ENCODE results near the gene NDUFB3.
"Not testable (repeated sequence)": the region's sequence is repeated elsewhere in the genome, so short reads cannot be mapped to it uniquely, and the experiment has no call there.

Gene NDUFB3

DNA sequence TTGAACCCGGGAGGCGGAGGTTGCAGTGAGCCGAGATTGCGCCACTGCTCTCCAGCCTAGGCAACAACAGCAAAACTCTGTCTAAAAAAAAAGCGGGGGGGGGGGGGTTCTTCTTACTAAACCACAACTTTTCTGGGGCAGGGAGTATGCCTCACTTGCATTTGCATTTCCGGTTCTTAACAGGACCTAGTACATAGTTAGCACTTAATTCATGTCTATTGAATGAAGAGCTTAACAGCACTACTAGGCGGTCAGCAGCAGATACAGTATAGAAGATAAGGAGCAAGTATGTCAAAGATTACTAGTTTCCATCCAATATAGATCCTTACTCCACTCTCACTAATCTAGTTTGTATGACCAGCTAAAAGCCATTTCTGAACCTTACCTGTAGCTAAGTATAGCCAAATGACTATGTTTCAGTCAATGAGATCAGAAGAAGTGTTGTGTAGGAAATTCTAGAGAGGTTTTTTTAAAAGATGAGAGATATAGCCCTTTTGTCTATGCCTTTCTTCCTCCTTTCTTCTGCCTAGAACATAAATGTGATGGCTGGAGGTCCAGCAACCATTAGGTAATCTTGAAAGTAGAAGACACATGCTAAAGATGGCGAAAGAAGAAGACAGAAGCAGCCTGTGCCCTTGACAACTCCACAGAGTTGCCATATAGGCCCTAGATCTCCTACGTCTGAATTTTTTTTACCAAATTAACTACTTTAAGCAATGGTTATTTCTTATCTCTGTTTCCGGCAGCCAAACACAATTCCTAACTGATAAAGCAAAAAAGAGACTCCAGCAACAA lies 11.6 kb upstream of the NDUFB3 start:
- no peaks in the 10 kb centered on the region for H3K4me1 ChIP-seq (ENCODE audit: control extremely low read depth in 1 of 4, control insufficient read depth in 4 of 4, insufficient read depth in 4 of 4, low read length in 3 of 4)
- H3K27me3 ChIP-seq (replicated peaks in 2 of 5; ENCODE audit: control insufficient read depth in 4 of 5, insufficient read depth in 5 of 5, low read length in 4 of 5), result no peaks in the 10 kb centered on the region
- H3K4me3 ChIP-seq (ENCODE audit: control insufficient read depth in 1 of 7, extremely low read depth in 1 of 7, insufficient read depth in 4 of 7, low read depth in 2 of 7, low read length in 6 of 7), result no peak overlapping the region
- CTCF ChIA-PET, result interaction anchor here (1.8 kb wide), 1 partner anchor 9 kb away, joined by 11 read pairs; no protein-coding TSS in a partner anchor
- 90% methylated on average over 4 of the region's 10 CpGs for WGBS (ENCODE audit: insufficient coverage)
- no peak overlapping the region for H3K27ac ChIP-seq (ENCODE audit: insufficient read depth in 1 of 2, low read depth in 1 of 2, low read length in 2 of 2, poor library complexity in 1 of 2, severe bottlenecking in 2 of 2)
- no peaks in the 10 kb centered on the region for H3K9me3 ChIP-seq (ENCODE audit: control extremely low read depth in 1 of 5, control insufficient read depth in 4 of 5, insufficient read depth in 2 of 5, low read depth in 1 of 5, low read length in 4 of 5)
- peak in 1 of 3 donors; percentile 19 for DNase-seq
- peaks cover 12 to 19% (median 14%) of the 10 kb centered on the region in 4 experiments for H3K36me3 ChIP-seq (ENCODE audit: control insufficient read depth in 4 of 4, insufficient read depth in 4 of 4, low read length in 3 of 4)
- POLR2A ChIA-PET, result no interaction called here

DNA sequence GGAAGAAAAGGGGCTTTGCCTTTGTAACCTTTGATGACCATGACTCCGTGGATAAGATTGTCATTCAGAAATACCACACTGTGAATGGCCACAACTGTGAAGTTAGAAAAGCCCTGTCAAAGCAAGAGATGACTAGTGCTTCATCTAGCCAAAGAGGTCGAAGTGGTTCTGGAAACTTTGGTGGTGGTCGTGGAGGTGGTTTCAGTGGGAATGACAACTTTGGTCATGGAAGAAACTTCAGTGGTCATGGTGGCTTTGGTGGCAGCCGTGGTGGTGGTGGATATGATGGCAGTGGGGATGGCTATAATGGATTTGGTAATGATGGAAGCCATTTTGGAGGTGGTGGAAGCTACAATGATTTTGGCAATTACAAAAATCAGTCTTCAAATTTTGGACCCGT lies 8.3 kb upstream of the NDUFB3 start:
- H3K27ac ChIP-seq (ENCODE audit: insufficient read depth in 1 of 2, low read depth in 1 of 2, low read length in 2 of 2, poor library complexity in 1 of 2, severe bottlenecking in 2 of 2); DNase-seq: not testable (repeated sequence)
- CTCF ChIA-PET, result interaction anchor here (1.4 kb wide), 1 partner anchor 158 kb away, joined by 4 read pairs; no protein-coding TSS in a partner anchor

DNA sequence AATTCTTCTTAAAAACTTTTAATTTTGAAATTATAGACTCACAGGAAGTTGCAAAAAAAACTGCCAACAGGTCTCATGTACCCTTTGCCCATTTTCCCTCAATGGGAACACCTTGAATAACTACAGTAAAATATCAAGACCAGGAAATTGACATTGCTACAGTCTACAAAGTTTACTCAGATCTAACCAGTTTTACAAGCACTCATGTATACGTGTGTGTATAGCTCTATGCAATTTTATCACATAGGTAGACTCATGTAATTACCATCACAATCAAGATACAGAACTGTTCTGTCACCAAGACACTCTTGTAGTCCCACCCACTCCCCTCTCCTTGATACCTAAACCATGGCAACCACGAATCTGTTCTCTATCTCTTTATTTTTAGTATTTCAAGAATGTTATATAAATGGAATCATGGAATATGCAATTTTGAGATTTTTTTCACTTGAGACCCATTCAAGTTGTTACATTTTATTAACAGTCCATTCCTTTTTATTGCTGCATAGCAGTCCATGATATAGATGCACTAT lies 6.9 kb upstream of the NDUFB3 start:
- no peak overlapping the region for H3K27ac ChIP-seq (ENCODE audit: insufficient read depth in 1 of 2, low read depth in 1 of 2, low read length in 2 of 2, poor library complexity in 1 of 2, severe bottlenecking in 2 of 2)
- H3K36me3 ChIP-seq (ENCODE audit: control insufficient read depth in 4 of 4, insufficient read depth in 4 of 4, low read length in 3 of 4), result peaks cover 3 to 9% (median 4%) of the 10 kb centered on the region in 4 experiments
- ChIA-PET POLR2A (no interaction called here), CTCF (interaction anchor here (0.7 to 6.2 kb wide), 4 partner anchors 11 to 163 kb away, joined by 3 to 60 read pairs (median 4); partner anchors contain the start of gene CASP10)
- WGBS (ENCODE audit: insufficient coverage), result no CpG with 5 or more reads among the region's 2 CpGs
- peaks cover 5 to 21% (median 15%) of the 10 kb centered on the region in 4 experiments for H3K4me1 ChIP-seq (ENCODE audit: control extremely low read depth in 1 of 4, control insufficient read depth in 4 of 4, insufficient read depth in 4 of 4, low read length in 3 of 4)
- no peak overlapping the region for H3K4me3 ChIP-seq (ENCODE audit: control insufficient read depth in 1 of 7, extremely low read depth in 1 of 7, insufficient read depth in 4 of 7, low read depth in 2 of 7, low read length in 6 of 7)
- H3K9me3 ChIP-seq (ENCODE audit: control extremely low read depth in 1 of 5, control insufficient read depth in 4 of 5, insufficient read depth in 2 of 5, low read depth in 1 of 5, low read length in 4 of 5), result no peaks in the 10 kb centered on the region
- DNase-seq, result no peak
- H3K27me3 ChIP-seq (replicated peaks in 2 of 5; ENCODE audit: control insufficient read depth in 4 of 5, insufficient read depth in 5 of 5, low read length in 4 of 5), result no peaks in the 10 kb centered on the region

More for the DNA sequence above, 8.3 kb upstream of the NDUFB3 start:
- H3K4me3 ChIP-seq (ENCODE audit: control insufficient read depth in 1 of 7, extremely low read depth in 1 of 7, insufficient read depth in 4 of 7, low read depth in 2 of 7, low read length in 6 of 7); H3K27me3 ChIP-seq (replicated peaks in 2 of 5; ENCODE audit: control insufficient read depth in 4 of 5, insufficient read depth in 5 of 5, low read length in 4 of 5); POLR2A ChIA-PET; H3K9me3 ChIP-seq (ENCODE audit: control extremely low read depth in 1 of 5, control insufficient read depth in 4 of 5, insufficient read depth in 2 of 5, low read depth in 1 of 5, low read length in 4 of 5); H3K4me1 ChIP-seq (ENCODE audit: control extremely low read depth in 1 of 4, control insufficient read depth in 4 of 4, insufficient read depth in 4 of 4, low read length in 3 of 4): not testable (repeated sequence)
- WGBS (ENCODE audit: insufficient coverage), result 98% methylated on average over 5 of the region's 5 CpGs
- H3K36me3 ChIP-seq (ENCODE audit: control insufficient read depth in 4 of 4, insufficient read depth in 4 of 4, low read length in 3 of 4), result peaks cover 6 to 14% (median 10%) of the 10 kb centered on the region in 4 experiments

DNA sequence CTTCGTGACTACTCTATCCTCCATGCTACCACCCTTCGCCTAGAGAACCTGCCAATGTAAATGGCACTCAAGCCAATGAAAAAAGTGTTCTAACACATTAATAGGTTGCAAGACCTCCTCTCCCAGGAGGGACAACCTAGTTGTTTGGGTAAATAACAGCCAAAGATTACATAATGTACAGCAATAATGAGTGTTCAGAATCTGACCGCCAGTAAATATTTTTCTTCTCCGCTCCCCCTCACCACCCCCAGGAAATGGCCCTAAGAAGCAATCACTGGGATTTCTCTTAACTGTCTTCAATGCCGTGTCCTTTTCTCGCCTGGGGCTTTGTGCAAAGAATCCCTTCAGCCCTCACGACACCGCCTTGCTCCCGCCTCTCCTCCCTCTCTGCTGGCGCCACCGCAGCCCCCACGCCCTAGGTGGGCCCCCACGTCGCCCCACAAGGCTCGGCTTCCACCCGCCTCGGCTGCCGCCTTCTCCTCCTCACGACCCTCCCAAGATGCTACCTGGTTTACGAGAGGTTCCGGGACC lies 788 bp upstream of the NDUFB3 start:
- Histone ChIP-seq H3K9me3 (ENCODE audit: control extremely low read depth in 1 of 5, control insufficient read depth in 4 of 5, insufficient read depth in 2 of 5, low read depth in 1 of 5, low read length in 4 of 5) (no peaks in the 10 kb centered on the region), H3K27ac (ENCODE audit: insufficient read depth in 1 of 2, low read depth in 1 of 2, low read length in 2 of 2, poor library complexity in 1 of 2, severe bottlenecking in 2 of 2) (peak overlapping the region; percentile 97), H3K36me3 (ENCODE audit: control insufficient read depth in 4 of 4, insufficient read depth in 4 of 4, low read length in 3 of 4) (peaks cover 0 to 3% (median 0%) of the 10 kb centered on the region in 4 experiments), H3K27me3 (replicated peaks in 2 of 5; ENCODE audit: control insufficient read depth in 4 of 5, insufficient read depth in 5 of 5, low read length in 4 of 5) (no peaks in the 10 kb centered on the region), H3K4me3 (ENCODE audit: control insufficient read depth in 1 of 7, extremely low read depth in 1 of 7, insufficient read depth in 4 of 7, low read depth in 2 of 7, low read length in 6 of 7) (peak overlapping the region; percentile 87 to 100 (median 98)), H3K4me1 (ENCODE audit: control extremely low read depth in 1 of 4, control insufficient read depth in 4 of 4, insufficient read depth in 4 of 4, low read length in 3 of 4) (peaks cover 16 to 43% (median 30%) of the 10 kb centered on the region in 4 experiments)
- ChIA-PET POLR2A (no interaction called here), CTCF (interaction anchor here (1.0 to 6.2 kb wide), 12 partner anchors 15 to 174 kb away, joined by 3 to 60 read pairs (median 10); partner anchors contain the start of gene ORC2)
- no peak for DNase-seq
- WGBS (ENCODE audit: insufficient coverage), result 0% methylated on average over 18 of the region's 21 CpGs

DNA sequence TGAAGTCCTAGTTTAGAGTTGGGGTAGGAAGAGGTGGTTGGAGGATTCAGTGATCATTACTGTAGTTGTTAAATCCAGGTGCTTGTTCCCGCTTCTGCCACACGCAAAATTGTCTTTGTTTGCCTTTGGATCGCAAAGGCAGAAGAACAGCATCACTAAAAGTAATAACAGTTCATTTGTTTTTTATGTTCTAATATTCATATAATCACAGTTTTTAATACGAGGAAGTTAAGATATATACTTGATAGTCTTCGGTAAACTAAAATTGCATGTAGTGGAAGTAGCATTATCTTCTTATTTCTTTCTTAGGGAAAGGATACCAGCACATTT lies 365 bp downstream of the NDUFB3 start:
- POLR2A ChIA-PET, result no interaction called here
- Histone ChIP-seq H3K27me3 (replicated peaks in 2 of 5; ENCODE audit: control insufficient read depth in 4 of 5, insufficient read depth in 5 of 5, low read length in 4 of 5) (no peaks in the 10 kb centered on the region), H3K27ac (ENCODE audit: insufficient read depth in 1 of 2, low read depth in 1 of 2, low read length in 2 of 2, poor library complexity in 1 of 2, severe bottlenecking in 2 of 2) (peak overlapping the region; percentile 97), H3K9me3 (ENCODE audit: control extremely low read depth in 1 of 5, control insufficient read depth in 4 of 5, insufficient read depth in 2 of 5, low read depth in 1 of 5, low read length in 4 of 5) (no peaks in the 10 kb centered on the region), H3K4me3 (ENCODE audit: control insufficient read depth in 1 of 7, extremely low read depth in 1 of 7, insufficient read depth in 4 of 7, low read depth in 2 of 7, low read length in 6 of 7) (peak overlapping the region; percentile 87 to 100 (median 98)), H3K4me1 (ENCODE audit: control extremely low read depth in 1 of 4, control insufficient read depth in 4 of 4, insufficient read depth in 4 of 4, low read length in 3 of 4) (peaks cover 16 to 42% (median 30%) of the 10 kb centered on the region in 4 experiments), H3K36me3 (ENCODE audit: control insufficient read depth in 4 of 4, insufficient read depth in 4 of 4, low read length in 3 of 4) (no peaks in the 10 kb centered on the region)
- CTCF ChIA-PET, result interaction anchor here (0.8 to 1.2 kb wide), 5 partner anchors 13 to 183 kb away, joined by 3 to 5 read pairs (median 4); partner anchors contain the start of gene CFLAR
- no peak for DNase-seq
- 0% methylated on average over 1 of the region's 5 CpGs for WGBS (ENCODE audit: insufficient coverage)

DNA sequence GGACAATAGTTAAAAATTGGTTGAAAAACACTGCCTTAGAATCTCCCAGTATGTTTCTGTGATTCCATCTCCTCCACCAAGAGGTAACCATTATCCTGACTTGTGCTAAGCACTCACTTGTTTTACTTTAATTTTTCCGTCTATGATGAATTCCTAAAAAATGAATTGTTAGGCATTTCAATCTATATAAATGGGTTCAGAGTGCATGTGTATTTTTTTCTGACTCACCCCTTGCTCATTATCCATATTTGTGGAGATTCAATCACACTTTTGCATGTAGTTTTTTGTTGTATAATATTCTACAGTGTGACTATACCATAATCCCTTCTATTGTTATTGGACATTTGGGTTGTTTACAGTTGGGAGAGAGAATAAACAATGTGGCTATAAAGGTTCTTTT lies 1.3 kb downstream of the NDUFB3 start:
- DNase-seq, result no peak
- ChIA-PET POLR2A (no interaction called here), CTCF (interaction anchor here (1.0 to 1.2 kb wide), 3 partner anchors 12 to 44 kb away, joined by 4 to 5 read pairs (median 5); partner anchors contain the start of gene CFLAR)
- H3K4me3 ChIP-seq (ENCODE audit: control insufficient read depth in 1 of 7, extremely low read depth in 1 of 7, insufficient read depth in 4 of 7, low read depth in 2 of 7, low read length in 6 of 7), result peak overlapping the region in 3 of 7 experiments; percentile 89 to 100 (median 99)
- no peaks in the 10 kb centered on the region for H3K9me3 ChIP-seq (ENCODE audit: control extremely low read depth in 1 of 5, control insufficient read depth in 4 of 5, insufficient read depth in 2 of 5, low read depth in 1 of 5, low read length in 4 of 5)
- no peaks in the 10 kb centered on the region for H3K36me3 ChIP-seq (ENCODE audit: control insufficient read depth in 4 of 4, insufficient read depth in 4 of 4, low read length in 3 of 4)
- no CpG with 5 or more reads among the region's 1 CpG for WGBS (ENCODE audit: insufficient coverage)
- H3K27ac ChIP-seq (ENCODE audit: insufficient read depth in 1 of 2, low read depth in 1 of 2, low read length in 2 of 2, poor library complexity in 1 of 2, severe bottlenecking in 2 of 2), result no peak overlapping the region
- no peaks in the 10 kb centered on the region for H3K27me3 ChIP-seq (replicated peaks in 2 of 5; ENCODE audit: control insufficient read depth in 4 of 5, insufficient read depth in 5 of 5, low read length in 4 of 5)
- H3K4me1 ChIP-seq (ENCODE audit: control extremely low read depth in 1 of 4, control insufficient read depth in 4 of 4, insufficient read depth in 4 of 4, low read length in 3 of 4), result peaks cover 16 to 38% (median 28%) of the 10 kb centered on the region in 4 experiments

Data from common myeloid progenitor, CD34-positive (primary cell).